Activated CD8-positive, alpha-beta T cell treated with anti-CD3 and anti-CD28 coated beads, Interleukin-2, amount 10 ng/mL, durations not matched to agents 7 days and 5 days (primary cell): ENCODE results near the gene GBP4. TPM values are rescaled to one million over a fixed set of nuclear protein-coding genes. Genes with fewer than 3 reads are reported as not detected.

Experiments
- ATAC-seq: fragments of 150-1000 bp; cut with Tn5 transposase; one replicate; pipeline ENCODE4 v1.10.0; 2021; ENCODE audit warnings: moderate library complexity
- CTCF ChIA-PET: fragments of 350-600 bp; sonication (Branson Sonifier 250); formaldehyde crosslinking; loops from one replicate; lab custom pipeline; 2021; ENCODE audit warnings: antibody characterized with exemption; lab: Charles Lee
- POLR2A ChIA-PET: fragments of 350-600 bp; sonication (Branson Sonifier 250); formaldehyde crosslinking; loops from one replicate; lab custom pipeline; 2021; ENCODE audit warnings: antibody characterized with exemption; lab: Charles Lee
- DNase-seq: peaks from one replicate; pipeline ENCODE4 v3.0.0-alpha.2; 2020
- H3K27ac Mint-ChIP-seq: one replicate; pipeline ENCODE4 v1.8.0; 2021; ENCODE audit warnings: mild to moderate bottlenecking, mixed read lengths
- H3K27me3 Mint-ChIP-seq: one replicate; pipeline ENCODE4 v1.8.0; 2021; ENCODE audit warnings: low read depth, mixed read lengths
- H3K36me3 Mint-ChIP-seq: one replicate; pipeline ENCODE4 v1.8.0; 2021; ENCODE audit warnings: low read depth, mixed read lengths
- H3K4me1 Mint-ChIP-seq: one replicate; pipeline ENCODE4 v1.8.0; 2021; ENCODE audit warnings: low read depth, mixed read lengths
- H3K4me3 Mint-ChIP-seq: one replicate; pipeline ENCODE4 v1.8.0; 2021; ENCODE audit warnings: mild to moderate bottlenecking, mixed read lengths
- H3K9me3 Mint-ChIP-seq: one replicate; pipeline ENCODE4 v1.8.0; 2022; ENCODE audit warnings: mixed read lengths; ENCODE audit not compliant: insufficient read depth
- total RNA-seq, 2 experiments: library from RNA; stranded (reverse); gene quantifications; one replicate each; pipeline ENCODE4 v1.2.3, GENCODE V29; 2021

The GBP4 gene
- total RNA-seq, 2 experiments from 2014 or later: 51.0 to 60.7 TPM

DNA sequence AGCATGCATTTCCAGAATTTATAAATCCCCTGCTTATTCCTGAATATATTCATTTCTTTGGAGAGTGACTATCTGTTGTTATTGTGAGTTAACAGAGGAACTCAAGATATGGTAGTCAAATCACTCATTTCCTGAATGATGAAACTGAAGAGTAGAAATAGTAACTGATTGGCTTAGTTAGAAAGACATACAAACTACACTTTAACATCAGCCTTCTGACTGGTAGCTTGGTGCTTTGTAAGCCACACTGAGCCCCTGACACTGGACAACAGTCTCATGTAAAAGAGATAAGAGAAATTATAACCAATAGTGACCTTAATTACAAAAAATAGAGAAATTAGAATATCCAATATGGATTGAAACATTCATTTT, 27.7 kb downstream of the GBP4 start:
- no peak overlapping the region for H3K4me3 Mint-ChIP-seq
- H3K27ac Mint-ChIP-seq: no peak overlapping the region

GRCh38 chr1:89170170-89171066, 28.3 kb downstream of the GBP4 start:
- Mint-ChIP-seq H3K36me3 (peaks cover 3% of the 10 kb centered on the region), H3K4me3 (no peak overlapping the region), H3K27me3 (no peaks in the 10 kb centered on the region), H3K27ac (no peak overlapping the region), H3K4me1 (peaks cover 7% of the 10 kb centered on the region), H3K9me3 (peaks cover 10% of the 10 kb centered on the region)
- ChIA-PET CTCF (no interaction called here), POLR2A (no interaction called here)
- no peak for DNase-seq
- ATAC-seq: no peak

More for the DNA sequence above, 27.7 kb downstream of the GBP4 start:
- POLR2A ChIA-PET: no interaction called here
- CTCF ChIA-PET: no interaction called here
- ATAC-seq (no peak), DNase-seq (no peak)
- peaks cover 10% of the 10 kb centered on the region for H3K9me3 Mint-ChIP-seq
- peaks cover 7% of the 10 kb centered on the region for H3K4me1 Mint-ChIP-seq
- H3K36me3 Mint-ChIP-seq: peaks cover 3% of the 10 kb centered on the region
- H3K27me3 Mint-ChIP-seq: no peaks in the 10 kb centered on the region

DNA sequence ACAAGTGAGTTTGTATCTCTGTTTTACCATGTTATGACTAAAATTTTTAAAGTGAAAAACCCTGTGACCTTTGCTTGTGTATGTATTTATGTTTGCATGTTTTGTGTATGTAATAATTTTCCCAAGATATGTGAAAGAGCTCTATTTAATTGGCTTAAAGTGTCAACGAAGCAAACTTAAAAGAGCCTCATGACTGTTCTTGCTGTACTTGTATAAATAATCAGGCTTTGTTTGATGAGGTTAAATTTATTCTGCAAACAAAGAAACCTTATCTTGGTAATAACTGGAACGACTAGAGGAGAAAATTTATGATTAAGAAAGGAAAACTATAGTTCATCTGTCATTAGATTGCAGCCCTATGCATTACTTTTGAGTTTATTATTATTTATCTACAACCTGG, 29.6 kb downstream of the GBP4 start:
- DNase-seq: no peak
- Mint-ChIP-seq H3K27ac (no peak overlapping the region), H3K36me3 (peaks cover 3% of the 10 kb centered on the region), H3K27me3 (no peaks in the 10 kb centered on the region), H3K4me3 (no peak overlapping the region), H3K4me1 (peaks cover 7% of the 10 kb centered on the region), H3K9me3 (peaks cover 15% of the 10 kb centered on the region)
- CTCF ChIA-PET: interaction anchor here (0.7 to 2.5 kb wide), 4 partner anchors 17 to 326 kb away, joined by 3 to 6 read pairs (median 4); no protein-coding TSS in a partner anchor
- ATAC-seq: no peak
- POLR2A ChIA-PET: interaction anchor here (1.3 kb wide), 1 partner anchor 42 kb away, joined by 3 read pairs; no protein-coding TSS in a partner anchor

GRCh38 chr1:89167590-89168230, 31.0 kb downstream of the GBP4 start:
- Mint-ChIP-seq H3K4me1 (peaks cover 7% of the 10 kb centered on the region), H3K27ac (no peak overlapping the region), H3K4me3 (no peak overlapping the region), H3K27me3 (no peaks in the 10 kb centered on the region), H3K9me3 (peaks cover 15% of the 10 kb centered on the region), H3K36me3 (peaks cover 3% of the 10 kb centered on the region)
- ATAC-seq (no peak), DNase-seq (no peak)
- POLR2A ChIA-PET: no interaction called here
- CTCF ChIA-PET: interaction anchor here (2.5 kb wide), 1 partner anchor 15 kb away, joined by 6 read pairs; no protein-coding TSS in a partner anchor

DNA sequence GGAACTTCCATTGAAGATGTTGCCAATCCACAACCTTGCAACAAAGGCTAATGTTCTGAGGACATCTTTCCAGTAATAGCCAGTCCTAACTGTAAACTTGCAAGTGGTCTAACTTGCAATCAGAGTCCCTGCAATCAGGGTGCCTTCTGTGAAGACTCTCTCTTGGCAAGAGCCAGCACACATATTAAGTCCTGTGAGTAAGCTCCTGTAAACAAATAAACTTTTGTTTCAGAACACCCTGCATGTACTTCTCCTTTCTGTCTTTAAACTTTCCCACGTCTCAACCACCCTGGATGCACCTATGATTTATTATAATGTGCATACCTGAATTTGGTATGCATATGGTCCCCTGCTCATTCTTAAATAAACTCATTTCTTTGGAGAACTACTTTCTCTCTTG, 32.0 kb downstream of the GBP4 start:
- Mint-ChIP-seq H3K4me3 (no peak overlapping the region), H3K9me3 (peaks cover 22% of the 10 kb centered on the region), H3K27me3 (no peaks in the 10 kb centered on the region), H3K4me1 (peaks cover 7% of the 10 kb centered on the region), H3K36me3 (peaks cover 3% of the 10 kb centered on the region), H3K27ac (no peak overlapping the region)
- ATAC-seq (no peak), DNase-seq (no peak)
- ChIA-PET POLR2A (no interaction called here), CTCF (interaction anchor here (2.5 kb wide), 1 partner anchor 14 kb away, joined by 6 read pairs; no protein-coding TSS in a partner anchor)

GRCh38 chr1:89165811-89166210, 32.9 kb downstream of the GBP4 start:
- ATAC-seq (no peak), DNase-seq (no peak)
- peaks cover 22% of the 10 kb centered on the region for H3K9me3 Mint-ChIP-seq
- no peaks in the 10 kb centered on the region for H3K36me3 Mint-ChIP-seq
- CTCF ChIA-PET: no interaction called here
- no peaks in the 10 kb centered on the region for H3K27me3 Mint-ChIP-seq
- no peak overlapping the region for H3K4me3 Mint-ChIP-seq
- POLR2A ChIA-PET: no interaction called here
- H3K27ac Mint-ChIP-seq: no peak overlapping the region
- H3K4me1 Mint-ChIP-seq: peaks cover 1% of the 10 kb centered on the region

- ChIA-PET CTCF (no interaction called here), POLR2A (no interaction called here)
- H3K4me1 Mint-ChIP-seq: peaks cover 2% of the 10 kb centered on the region
- ATAC-seq: no peak
- no peak for DNase-seq
- no peak overlapping the region for H3K4me3 Mint-ChIP-seq
- H3K36me3 Mint-ChIP-seq: no peaks in the 10 kb centered on the region
- H3K27me3 Mint-ChIP-seq: peaks cover 4% of the 10 kb centered on the region
- peaks cover 1% of the 10 kb centered on the region for H3K9me3 Mint-ChIP-seq
- H3K27ac Mint-ChIP-seq: no peak overlapping the region
These were observed 47.7 kb downstream of the GBP4 start for GRCh38 chr1:89151047-89151446.

DNA sequence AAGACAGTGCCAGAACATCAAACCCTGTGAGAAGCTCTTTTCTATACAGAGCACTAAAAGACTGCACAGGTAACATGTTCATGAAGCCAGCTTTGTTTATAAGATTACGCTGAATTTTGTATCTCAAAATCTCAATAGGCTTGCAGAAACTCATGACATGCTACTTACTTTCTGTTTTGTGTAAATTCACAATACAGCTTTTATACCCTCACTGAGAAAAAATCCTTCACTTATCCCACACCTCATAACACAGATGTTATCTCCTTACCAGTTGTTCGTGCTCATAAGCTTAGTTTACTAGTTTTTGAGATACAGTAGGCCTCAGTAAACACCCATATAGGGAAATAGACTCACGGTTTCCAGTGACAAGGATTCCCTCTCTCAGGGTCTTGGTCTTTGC, 48.8 kb downstream of the GBP4 start:
- peaks cover 3% of the 10 kb centered on the region for H3K4me1 Mint-ChIP-seq
- ChIA-PET CTCF (no interaction called here), POLR2A (no interaction called here)
- DNase-seq (no peak), ATAC-seq (no peak)
- no peaks in the 10 kb centered on the region for H3K36me3 Mint-ChIP-seq
- peaks cover 4% of the 10 kb centered on the region for H3K27me3 Mint-ChIP-seq
- no peak overlapping the region for H3K27ac Mint-ChIP-seq
- H3K4me3 Mint-ChIP-seq: no peak overlapping the region
- H3K9me3 Mint-ChIP-seq: no peaks in the 10 kb centered on the region

- Mint-ChIP-seq H3K27me3 (peaks cover 4% of the 10 kb centered on the region), H3K4me3 (no peak overlapping the region), H3K36me3 (no peaks in the 10 kb centered on the region), H3K9me3 (no peaks in the 10 kb centered on the region), H3K4me1 (peaks cover 3% of the 10 kb centered on the region), H3K27ac (no peak overlapping the region)
- DNase-seq (no peak), ATAC-seq (no peak)
- CTCF ChIA-PET: interaction anchor here (1.2 kb wide), 1 partner anchor 37 kb away, joined by 3 read pairs; no protein-coding TSS in a partner anchor
- POLR2A ChIA-PET: no interaction called here
These were observed 49.5 kb downstream of the GBP4 start for GRCh38 chr1:89149229-89149628.

DNA sequence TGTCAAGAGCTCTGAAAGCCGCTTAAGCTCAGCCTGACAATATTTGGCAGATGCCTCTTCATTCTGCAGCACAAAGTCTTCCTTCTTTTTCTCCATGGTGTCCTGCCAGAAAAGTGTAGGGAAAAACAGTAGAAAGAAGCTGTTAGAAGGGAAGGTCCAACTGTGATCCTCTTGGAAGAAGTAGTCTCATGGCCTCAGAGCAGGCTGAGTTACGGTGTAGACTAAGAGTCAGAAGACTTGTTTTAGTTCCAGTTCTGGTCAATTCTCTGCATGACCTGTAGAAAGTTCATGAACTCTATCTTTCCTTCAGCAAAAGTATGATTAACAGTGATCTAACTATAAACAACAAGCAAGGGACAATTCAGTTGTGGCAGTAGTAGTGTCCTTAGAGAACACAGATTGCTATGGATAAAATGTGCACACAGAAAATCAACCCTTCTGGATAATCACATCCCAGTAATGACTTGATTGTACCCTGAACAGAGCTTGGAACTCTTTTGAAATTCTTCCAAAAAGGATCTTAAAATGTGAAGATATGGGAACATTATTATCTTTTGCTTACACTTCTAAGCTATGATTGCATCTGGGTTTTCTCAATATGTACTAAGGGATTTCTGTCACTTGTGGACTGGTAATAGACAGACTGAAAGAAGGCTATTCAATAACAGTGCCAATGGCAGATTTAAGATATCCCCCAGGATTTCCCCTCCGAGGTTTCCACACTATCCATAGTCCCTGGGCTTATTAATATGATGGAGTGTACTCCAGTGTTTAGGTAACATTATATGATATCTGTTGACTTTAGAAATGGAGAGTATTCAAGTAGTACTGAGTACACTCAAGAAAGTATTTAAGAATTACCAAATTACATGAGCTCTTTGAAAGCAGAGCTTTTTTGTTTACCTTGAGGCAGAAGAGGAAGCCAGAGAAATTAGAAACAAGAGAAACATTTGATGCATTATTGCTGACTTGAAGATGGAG, 50.8 kb downstream of the GBP4 start:
- no peaks in the 10 kb centered on the region for H3K36me3 Mint-ChIP-seq
- H3K4me3 Mint-ChIP-seq: no peak overlapping the region
- H3K9me3 Mint-ChIP-seq: no peaks in the 10 kb centered on the region
- DNase-seq: no peak
- CTCF ChIA-PET: interaction anchor here (1.1 to 1.5 kb wide), 3 partner anchors 14 to 36 kb away, joined by 3 read pairs; no protein-coding TSS in a partner anchor
- no peak for ATAC-seq
- H3K27me3 Mint-ChIP-seq: peaks cover 4% of the 10 kb centered on the region
- POLR2A ChIA-PET: interaction anchor here (0.7 kb wide), 1 partner anchor 21 kb away, joined by 3 read pairs; no protein-coding TSS in a partner anchor
- H3K27ac Mint-ChIP-seq: no peak overlapping the region
- H3K4me1 Mint-ChIP-seq: peaks cover 3% of the 10 kb centered on the region

DNA sequence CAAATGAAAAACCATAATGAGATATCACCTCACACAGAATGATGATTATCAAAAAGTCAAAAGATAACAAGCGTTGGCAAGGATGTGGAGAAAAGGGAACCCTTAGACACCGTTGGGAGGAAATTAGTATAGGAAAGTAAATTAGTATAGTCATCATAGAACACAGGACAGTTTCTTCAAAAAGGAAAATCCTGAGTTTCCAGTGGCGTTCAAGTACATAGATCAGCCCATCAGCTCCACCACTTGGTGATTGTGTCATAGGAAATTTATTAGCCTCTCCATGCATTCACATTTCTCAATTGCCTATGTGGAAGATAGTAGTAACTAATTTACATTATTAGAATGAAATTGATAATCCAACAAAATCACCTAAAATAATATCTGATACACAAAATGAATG, 52.0 kb downstream of the GBP4 start:
- peaks cover 4% of the 10 kb centered on the region for H3K27me3 Mint-ChIP-seq
- no peaks in the 10 kb centered on the region for H3K9me3 Mint-ChIP-seq
- no peak for ATAC-seq
- H3K27ac Mint-ChIP-seq: no peak overlapping the region
- peaks cover 3% of the 10 kb centered on the region for H3K4me1 Mint-ChIP-seq
- no peak overlapping the region for H3K4me3 Mint-ChIP-seq
- DNase-seq: no peak
- ChIA-PET POLR2A (no interaction called here), CTCF (no interaction called here)
- no peaks in the 10 kb centered on the region for H3K36me3 Mint-ChIP-seq
